Right lobe of liver (tissue), 6 donors: ENCODE measurements around the gene KCNQ1. TPM values are rescaled to one million over a fixed set of nuclear protein-coding genes. Genes with fewer than 3 reads are reported as not detected.

Experiments used
- ATAC-seq, 4 donors: fragments of 200-7000 bp; cut with Tn5 transposase; one replicate each; pipeline ENCODE4 v1.9.1; 2020; ENCODE audit warnings: mild to moderate bottlenecking in 4 of 4, moderate library complexity in 4 of 4
- DNase-seq, 3 donors: peaks; one replicate each; pipeline ENCODE4 v3.0.0-alpha.2; 2020
- H3K27ac ChIP-seq, 3 donors: fragments of 200-600 bp; one replicate each; pipeline ENCODE4 v1.8.0; 2022
- H3K27me3 ChIP-seq, 2 donors: fragments of 200-600 bp; one replicate each; pipeline ENCODE4 v1.8.0; 2022
- H3K36me3 ChIP-seq, 4 donors: fragments of 200-600 bp; sonication (generic) in 1 of 4; one replicate each; pipeline versions ENCODE4 v1.5.1 to v1.8.0; 2017 to 2022; ENCODE audit warnings: control low read depth in 1 of 4
- H3K4me1 ChIP-seq, 4 donors: fragments of 200-600 bp; sonication (generic) in 1 of 4; one replicate each; pipeline versions ENCODE4 v1.5.1 to v1.8.0; 2017 to 2022; ENCODE audit warnings: control low read depth in 1 of 4
- H3K4me3 ChIP-seq, 3 donors: fragments of 200-600 bp; one replicate each; pipeline ENCODE4 v1.8.0; 2022
- H3K9me3 ChIP-seq, 4 donors: fragments of 200-600 bp; sonication (generic) in 1 of 4; one replicate each; pipeline versions ENCODE4 v1.5.1 to v1.8.0; 2017 to 2022; ENCODE audit warnings: control low read depth in 1 of 4
- CTCF ChIP-seq, 4 donors: fragments of 200-600 bp in 3 of 4; fragments of 450-650 bp in 1 of 4; IDR thresholded peaks; one replicate each; pipeline versions ENCODE4 v1.5.1 to v1.8.0; 2016 to 2022; ENCODE audit warnings: antibody characterized with exemption in 4 of 4, mild to moderate bottlenecking in 2 of 4
- POLR2A ChIP-seq: fragments of 450-650 bp; IDR thresholded peaks from one replicate; pipeline ENCODE4 v1.6.1; 2017; ENCODE audit warnings: antibody characterized with exemption, mild to moderate bottlenecking
- WGBS: methylation state at CpG from one replicate; pipeline ENCODE4 v1.1.6; 2018; ENCODE audit warnings: low coverage, low lambda C conversion rate; ENCODE audit not compliant: insufficient coverage; ENCODE audit errors: missing lambda C conversion rate; 5-methylcytosine and 5-hydroxymethylcytosine counted together
- intact Hi-C, 2 donors: fragments of 100-400 bp; cut with DNase I; formaldehyde crosslinking; loops; one replicate each; pipeline versions ENCODE4 v1.11.2 to v1.14.1; 2022
- total RNA-seq, 6 experiments: library from RNA; depleted of rRNA in 2 of 6; stranded (reverse); fragments of >200 nt in 2 of 6; fragmentation: NEBNext Ultra II Directional in 3 of 6; extraction: Animal tissue kit (Norgen Biotek cat#: 25700) in 3 of 6; gene quantifications; one replicate each; pipeline versions ENCODE4 v1.1.0 to v1.2.4, GENCODE V29; 2016 to 2023
- donor health status: DM: no; HTN: yes; CAD: no.
- donor health status: DM: no; HTN: no; CAD: no.
- donor health status: DM: no; HTN: no; CAD: no.
- donor health status: DM: no; HTN: yes; CAD: no.
- donor health status: DM: no; HTN: yes; CAD: no.

The KCNQ1 gene
- total RNA-seq, 6 experiments from 2014 or later, result 0.61 to 2.4 (median 1.8) TPM

DNA sequence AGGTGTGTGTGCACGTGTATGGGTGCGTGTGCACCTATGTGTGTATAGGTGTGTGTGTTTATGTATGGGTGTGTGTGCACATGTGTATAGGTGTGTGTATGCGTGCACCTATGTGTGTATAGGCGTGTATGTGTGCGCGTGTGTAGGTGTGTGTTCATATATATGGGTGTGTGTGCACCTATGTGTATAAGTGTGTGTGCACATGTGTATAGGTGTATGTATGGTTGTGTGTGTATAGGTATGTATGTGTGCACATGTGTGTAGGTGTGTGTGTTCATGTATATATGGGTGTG lies 26.9 kb downstream of the KCNQ1 start:
- Histone ChIP-seq H3K27ac (no peak overlapping the region), H3K27me3 (no peaks in the 10 kb centered on the region), H3K36me3 (no peaks in the 10 kb centered on the region), H3K4me1 (no peaks in the 10 kb centered on the region), H3K4me3 (no peak overlapping the region), H3K9me3 (no peaks in the 10 kb centered on the region)
- WGBS, result 80% methylated on average over 6 of the region's 6 CpGs
- ATAC-seq (no peak), DNase-seq (no peak)
- intact Hi-C loops, result no loop called here
- TF ChIP-seq POLR2A, result no peak
- TF ChIP-seq CTCF (IDR thresholded peaks at IDR 0.05), result no peak

GRCh38 chr11:2472428-2473186 lies 27.8 kb downstream of the KCNQ1 start:
- intact Hi-C loops, result no loop called here
- TF ChIP-seq POLR2A, result no peak
- no peak for TF ChIP-seq CTCF (IDR thresholded peaks at IDR 0.05)
- 0% methylated on average over 1 of the region's 8 CpGs for WGBS
- ATAC-seq (no peak), DNase-seq (no peak)
- Histone ChIP-seq H3K4me3 (no peak overlapping the region), H3K27ac (no peak overlapping the region), H3K27me3 (no peaks in the 10 kb centered on the region), H3K36me3 (no peaks in the 10 kb centered on the region), H3K9me3 (no peaks in the 10 kb centered on the region), H3K4me1 (no peaks in the 10 kb centered on the region)

GRCh38 chr11:2473361-2474058 lies 28.7 kb downstream of the KCNQ1 start:
- peak in 1 of 4 donors; percentile 9 for ATAC-seq
- 86% methylated on average over 1 of the region's 27 CpGs for WGBS

DNA sequence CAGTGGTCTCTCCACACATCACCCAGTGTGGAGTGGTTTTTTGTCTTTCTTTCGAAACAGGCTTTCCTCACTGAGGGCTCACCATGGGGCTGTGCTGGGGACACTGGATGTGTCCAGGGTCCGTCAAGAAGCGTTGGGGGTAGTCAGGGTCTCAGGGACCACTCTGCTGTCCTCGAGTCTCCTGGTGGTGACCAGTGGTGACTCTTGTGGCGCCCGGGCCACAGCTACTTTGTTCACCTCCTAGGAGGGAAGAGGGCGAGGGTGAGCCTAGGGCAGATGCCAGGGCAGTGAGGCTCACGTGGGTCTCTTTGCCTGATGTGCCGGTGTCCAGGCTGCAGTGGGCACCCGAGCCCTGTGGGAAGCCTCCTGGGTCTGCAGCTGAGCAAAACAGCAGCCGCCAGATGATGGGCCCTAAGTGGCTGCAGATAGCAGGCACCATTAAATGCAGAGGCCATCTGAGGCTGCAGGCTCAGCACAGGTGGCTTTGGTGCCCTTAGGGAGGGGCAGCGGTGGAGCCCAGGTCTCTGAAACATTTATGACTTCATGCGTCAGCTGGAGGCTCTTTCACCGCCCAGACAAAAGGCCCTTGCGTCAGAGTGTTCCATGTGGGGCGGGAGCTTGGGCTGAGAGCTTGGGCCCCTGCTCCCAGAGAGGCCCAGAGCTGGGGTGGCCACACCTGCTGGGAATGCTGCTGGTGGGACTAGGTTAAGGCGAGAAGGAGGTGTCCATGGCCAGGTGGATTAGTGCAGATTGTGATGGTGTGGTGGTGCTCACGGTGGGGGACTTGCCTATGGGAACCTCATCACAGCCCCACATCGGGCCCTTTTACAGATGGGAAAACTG lies 29.5 kb downstream of the KCNQ1 start:
- Histone ChIP-seq H3K4me1 (no peaks in the 10 kb centered on the region), H3K36me3 (no peaks in the 10 kb centered on the region), H3K4me3 (no peak overlapping the region), H3K27me3 (no peaks in the 10 kb centered on the region), H3K27ac (no peak overlapping the region), H3K9me3 (no peaks in the 10 kb centered on the region)
- DNase-seq (no peak), ATAC-seq (peak in 1 of 4 donors; percentile 18)
- WGBS, result 56% methylated on average over 4 of the region's 19 CpGs
- intact Hi-C loops, result no loop called here
- TF ChIP-seq POLR2A (no peak), CTCF (IDR thresholded peaks at IDR 0.05) (no peak)

More at GRCh38 chr11:2473361-2474058, 28.7 kb downstream of the KCNQ1 start:
- H3K9me3 ChIP-seq, result no peaks in the 10 kb centered on the region
- TF ChIP-seq POLR2A, result no peak
- TF ChIP-seq CTCF (IDR thresholded peaks at IDR 0.05), result no peak
- no peak overlapping the region for H3K4me3 ChIP-seq
- H3K27ac ChIP-seq, result no peak overlapping the region
- no peaks in the 10 kb centered on the region for H3K36me3 ChIP-seq
- DNase-seq, result no peak
- H3K4me1 ChIP-seq, result no peaks in the 10 kb centered on the region
- intact Hi-C loops, result no loop called here
- H3K27me3 ChIP-seq, result no peaks in the 10 kb centered on the region
